ENCODE measurements around the gene NEK6.

DNA sequence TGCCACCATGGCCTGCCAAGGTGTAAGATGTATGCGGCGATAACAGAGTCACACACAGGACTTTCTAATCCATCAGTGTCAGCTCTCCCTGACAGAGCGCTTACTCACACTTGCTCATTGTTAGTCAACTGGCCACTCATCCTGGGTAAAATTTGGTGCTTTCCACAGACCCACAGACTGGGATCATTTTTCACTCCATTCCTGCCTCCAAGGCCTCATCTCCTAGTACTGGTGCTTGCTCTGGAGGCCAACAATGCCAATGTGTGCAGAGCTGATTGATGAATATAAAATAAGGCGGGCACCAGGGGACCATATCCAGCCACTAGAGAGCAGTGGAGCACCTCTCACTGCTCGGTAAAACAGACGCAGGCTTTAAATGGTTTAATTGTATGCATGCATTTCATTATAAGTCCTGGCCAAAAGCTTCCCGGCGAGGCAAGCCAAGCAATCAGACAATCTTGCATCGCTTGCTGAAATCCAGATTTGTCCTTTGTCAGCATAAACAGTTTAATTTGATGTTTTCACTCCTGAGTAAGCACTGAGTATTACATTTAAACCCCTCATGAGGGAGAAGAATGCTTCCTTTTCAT lies 135.2 kb downstream of the NEK6 start:
- TF ChIP-seq CTCF (IDR thresholded peaks at IDR 0.05) (peak; percentile 35; the same call in 1 of the 2 replicates), ZFX (IDR thresholded peaks at IDR 0.05; ENCODE audit: borderline replicate concordance) (no peak)

Measured in 22Rv1 (cell line).